GM18951 (cell line): ENCODE results near the gene UST.

Experiments used
- POLR2A ChIP-seq: IDR thresholded peaks from 4 replicates; pipeline ENCODE4 v1.6.1; 2011; ENCODE audit warnings: mild to moderate bottlenecking; ENCODE audit not compliant: insufficient read length, insufficient read depth; ENCODE audit errors: extremely low read depth
- in situ Hi-C: fragments of 300-500 bp; cut with MboI; formaldehyde crosslinking; loops from one replicate; pipeline ENCODE4 v1.12.0; 2022; ENCODE audit warnings: low sequenced_read_pairs, mixed read lengths, inconsistent platforms; ENCODE audit not compliant: unreplicated experiment

The UST gene

GRCh38 chr6:149118737-149119653, 372.2 kb downstream of the UST start:
- in situ Hi-C loops: no loop called here
- no peak for TF ChIP-seq POLR2A

- TF ChIP-seq POLR2A: no peak
- in situ Hi-C loops: no loop called here
Observed at GRCh38 chr6:149122850-149123821, 376.3 kb downstream of the UST start.

GRCh38 chr6:149125309-149125708, 378.5 kb downstream of the UST start:
- in situ Hi-C loops: no loop called here
- TF ChIP-seq POLR2A: no peak
